Astrocyte of the cerebellum (primary cell): ENCODE results near the gene TRIM45.
"Not testable (repeated sequence)": the region's sequence is repeated elsewhere in the genome, so short reads cannot be mapped to it uniquely, and the experiment has no call there.

ENCODE experiments used
- DNase-seq: peaks from one replicate; pipeline ENCODE4 v3.0.0-alpha.2; 2011; ENCODE audit warnings: low read depth
- H3K4me3 ChIP-seq: 2 replicates; pipeline ENCODE4 v1.5.1; 2011; ENCODE audit warnings: mild to moderate bottlenecking, low read depth, low read length, moderate library complexity
- CTCF ChIP-seq: IDR thresholded peaks from 2 replicates; pipeline ENCODE4 v1.5.1; 2012; ENCODE audit warnings: low read length, low read depth, moderate library complexity, mild to moderate bottlenecking; ENCODE audit errors: missing control alignments
- in situ Hi-C: cut with HindIII; loops from 2 replicates; pipeline ENCODE4 v1.10.0; 2017; ENCODE audit warnings: low sequenced_read_pairs

The TRIM45 gene

DNA sequence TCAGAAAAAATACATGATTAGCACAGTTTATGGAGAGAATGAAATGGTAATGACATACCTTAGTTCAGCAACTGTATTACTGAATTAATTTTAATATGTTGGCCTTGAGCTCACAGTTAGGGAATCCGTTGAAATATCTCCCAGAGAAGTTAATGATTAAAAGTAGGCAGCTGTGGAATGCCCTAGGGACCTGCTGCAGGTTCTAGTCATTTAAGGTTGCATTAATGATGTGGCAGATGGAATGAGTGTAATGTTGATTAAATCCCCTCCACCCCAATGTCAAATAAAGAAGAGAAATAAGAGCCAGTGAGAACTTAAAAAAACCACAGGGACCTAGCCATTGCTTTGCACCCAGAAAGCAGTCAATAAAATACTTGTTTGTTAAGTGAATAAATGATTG, 40.3 kb upstream of the TRIM45 start:
- TF ChIP-seq CTCF: no peak
- no peak for DNase-seq
- in situ Hi-C loops: no loop called here
- no peak overlapping the region for H3K4me3 ChIP-seq

DNA sequence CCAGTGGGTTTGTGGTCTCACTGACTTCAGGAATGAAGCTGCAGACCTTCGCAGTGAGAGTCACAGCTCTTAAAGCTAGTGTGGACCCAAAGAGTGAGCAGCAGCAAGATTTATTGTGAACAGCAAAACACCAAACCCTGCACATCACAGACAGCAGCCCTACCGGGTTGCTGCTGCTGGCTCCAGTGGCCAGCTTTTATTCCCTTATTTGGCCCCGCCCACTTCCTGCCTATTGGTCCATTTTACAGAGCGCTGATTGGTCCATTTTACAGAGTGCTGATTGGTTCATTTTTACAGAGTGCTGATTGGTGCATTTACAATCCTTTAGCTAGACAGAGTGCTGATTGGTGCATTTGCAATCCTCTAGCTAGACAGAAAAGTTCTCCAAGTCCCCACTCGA, 29.8 kb upstream of the TRIM45 start:
- H3K4me3 ChIP-seq, in situ Hi-C loops, DNase-seq: not testable (repeated sequence)

DNA sequence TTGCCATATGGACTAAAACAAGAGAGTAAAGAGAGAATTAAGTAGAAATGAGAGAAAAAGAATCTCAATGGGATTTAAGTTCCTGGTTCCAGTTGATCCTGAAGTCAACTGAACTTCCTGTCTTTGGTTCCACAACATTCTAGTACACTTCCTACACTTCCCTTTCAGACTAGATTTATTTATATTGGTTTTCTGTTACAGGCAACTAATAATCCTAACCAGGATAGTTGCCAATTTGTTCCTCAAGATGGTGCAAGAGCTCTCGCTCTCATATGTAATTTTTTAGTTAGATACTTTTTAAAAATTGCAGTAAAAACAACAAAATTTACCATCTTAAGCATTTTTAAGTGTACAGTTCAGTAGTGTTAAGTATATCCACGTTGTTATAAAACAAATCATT, 28.8 kb upstream of the TRIM45 start:
- in situ Hi-C loops: no loop called here
- no peak overlapping the region for H3K4me3 ChIP-seq
- TF ChIP-seq CTCF: no peak
- DNase-seq: no peak

DNA sequence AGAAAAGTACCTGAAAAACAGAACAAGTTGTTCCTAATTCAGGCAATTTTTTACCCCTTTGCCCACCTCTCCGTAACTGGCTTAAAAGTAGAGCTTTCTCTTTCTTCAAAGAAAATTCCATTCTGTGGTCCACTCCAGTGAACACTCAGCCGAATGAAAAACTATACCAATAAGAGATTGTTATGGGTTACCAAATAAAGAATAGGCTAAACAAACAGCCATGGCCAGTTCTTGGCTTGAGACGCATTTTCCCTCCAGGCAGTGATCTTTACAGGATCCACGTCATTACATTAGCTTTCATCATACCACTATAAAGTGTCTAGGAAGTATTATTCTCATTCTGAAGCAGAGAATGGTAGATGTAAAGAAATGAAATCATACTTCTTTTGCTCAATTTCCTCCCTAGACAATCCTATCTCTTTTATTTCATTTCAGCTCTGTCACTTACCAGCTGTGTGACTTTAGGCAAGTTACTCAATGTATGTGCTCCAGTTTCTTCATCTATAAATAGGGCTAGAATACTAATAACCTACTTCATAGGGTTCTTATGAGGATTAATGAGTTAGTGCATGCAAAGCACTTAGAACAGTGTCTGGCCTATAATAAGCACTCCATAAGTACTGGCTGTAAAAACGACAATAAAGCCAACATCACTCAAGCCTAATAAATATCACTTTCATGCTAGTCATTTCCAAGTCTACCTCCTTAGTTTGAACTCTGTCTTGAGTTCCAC, 26.5 kb upstream of the TRIM45 start:
- H3K4me3 ChIP-seq: no peak overlapping the region
- TF ChIP-seq CTCF: no peak
- DNase-seq: peak; percentile 63
- in situ Hi-C loops: no loop called here

- no peak overlapping the region for H3K4me3 ChIP-seq
- in situ Hi-C loops: no loop called here
- no peak for DNase-seq
- TF ChIP-seq CTCF: no peak
Measured at GRCh38 chr1:117147341-117147831, 25.8 kb upstream of the TRIM45 start.

- no peak for TF ChIP-seq CTCF
- no peak overlapping the region for H3K4me3 ChIP-seq
- peak; percentile 85 for DNase-seq
- in situ Hi-C loops: no loop called here
Measured at GRCh38 chr1:117146575-117147340, 25.2 kb upstream of the TRIM45 start.

DNA sequence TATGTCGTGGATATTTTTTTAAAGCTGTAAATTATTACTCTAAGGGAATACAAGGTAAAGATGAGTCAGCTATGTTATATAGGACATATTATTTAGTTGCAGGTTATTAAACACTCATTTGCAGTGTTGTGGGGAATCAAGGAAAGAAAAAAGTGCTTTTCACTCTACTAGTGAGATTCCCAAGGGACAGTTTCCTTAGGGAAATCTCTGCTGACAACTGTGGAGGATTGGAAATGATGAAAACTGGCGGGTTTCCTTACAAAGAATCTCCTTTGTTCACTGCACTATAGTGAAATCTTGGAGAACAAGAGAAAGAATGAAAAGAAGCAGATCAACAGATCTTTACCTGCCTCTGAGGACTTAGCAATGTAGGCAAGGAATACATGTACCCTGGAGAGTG, 24.5 kb upstream of the TRIM45 start:
- no peak for DNase-seq
- H3K4me3 ChIP-seq: no peak overlapping the region
- no peak for TF ChIP-seq CTCF
- in situ Hi-C loops: no loop called here
